AG10803 (cell line): ENCODE measurements around the gene ATP1A4.

Experiments
- DNase-seq: peaks from one replicate; pipeline ENCODE4 v3.0.0; 2010; ENCODE audit warnings: low read depth
- H3K4me3 ChIP-seq: 2 replicates; pipeline ENCODE4 v1.5.1; 2011; ENCODE audit warnings: mild to moderate bottlenecking, low read length, control low read depth
- CTCF ChIP-seq: conservative IDR thresholded peaks from 2 replicates; pipeline ENCODE4 v1.5.1; 2011; ENCODE audit warnings: mild to moderate bottlenecking, low read length, control low read depth, inconsistent platforms

ATP1A4 gene

GRCh38 chr1:160186246-160186645 lies 34.8 kb downstream of the ATP1A4 start:
- no peak for DNase-seq
- TF ChIP-seq CTCF, result no peak
- no peak overlapping the region for H3K4me3 ChIP-seq

- TF ChIP-seq CTCF, result no peak
- DNase-seq, result no peak
Measured at GRCh38 chr1:160186729-160187128, 35.3 kb downstream of the ATP1A4 start.

GRCh38 chr1:160187407-160187806 lies 36.0 kb downstream of the ATP1A4 start:
- DNase-seq, result no peak
- no peak for TF ChIP-seq CTCF
- no peak overlapping the region for H3K4me3 ChIP-seq

More at GRCh38 chr1:160186729-160187128, 35.3 kb downstream of the ATP1A4 start:
- H3K4me3 ChIP-seq, result no peak overlapping the region

- H3K4me3 ChIP-seq, result no peak overlapping the region
- no peak for TF ChIP-seq CTCF
- no peak for DNase-seq
Measured at GRCh38 chr1:160188341-160188740, 36.9 kb downstream of the ATP1A4 start.

GRCh38 chr1:160189649-160190625 lies 38.5 kb downstream of the ATP1A4 start, which contains the start of gene CASQ1:
Gene CASQ1 (plus strand): TSS chr1:160190575. CDS start chr1:160190752, 177 bp downstream.
- no peak for TF ChIP-seq CTCF
- H3K4me3 ChIP-seq, result no peak within 1 kb of the TSS
- DNase-seq, result no peak

- TF ChIP-seq CTCF, result no peak
- DNase-seq, result no peak
- no peak overlapping the region for H3K4me3 ChIP-seq
Measured at GRCh38 chr1:160191756-160192155, 40.4 kb downstream of the ATP1A4 start.

- no peak overlapping the region for H3K4me3 ChIP-seq
- no peak for DNase-seq
- TF ChIP-seq CTCF, result no peak
Measured at GRCh38 chr1:160192234-160192633, 40.8 kb downstream of the ATP1A4 start.
